Forelimb muscle (tissue), 1 donor: ENCODE results near the gene TMEM8B. TPM values are rescaled to one million over a fixed set of nuclear protein-coding genes. Genes with fewer than 3 reads are reported as not detected.

ENCODE experiments used
- DNase-seq: peaks from one replicate; pipeline ENCODE4 v3.0.0-alpha.2; 2013; ENCODE audit warnings: low read depth
- polyA plus RNA-seq: library from polyadenylated mRNA; unstranded; fragments of 120-200 nt; gene quantifications from one replicate; pipeline ENCODE4 v1.2.1, GENCODE V29; 2013; ENCODE audit not compliant: insufficient read length

Gene TMEM8B
- polyA plus RNA-seq, 1 donor, result 20.3 TPM

DNA sequence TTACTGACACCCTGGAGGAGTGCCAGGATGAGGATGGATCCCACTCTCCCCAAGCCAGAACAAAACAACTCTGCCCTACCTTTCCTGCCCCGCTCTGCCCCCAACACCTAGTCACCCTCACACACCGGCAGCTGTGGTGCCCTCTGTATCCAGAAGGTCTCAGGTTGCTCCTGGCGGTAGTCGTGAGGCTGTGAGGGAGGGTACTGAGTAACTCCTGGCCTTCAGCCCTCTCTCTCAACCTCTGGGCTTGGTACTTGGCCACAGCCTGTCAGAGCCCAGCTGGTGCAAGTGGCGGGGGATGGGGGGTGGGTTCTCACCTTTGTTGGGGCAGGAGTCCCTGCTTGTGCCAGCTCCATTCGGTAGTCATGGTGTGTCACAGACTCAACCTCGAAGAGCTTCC lies 18.9 kb upstream of the TMEM8B start:
- no peak for DNase-seq

DNA sequence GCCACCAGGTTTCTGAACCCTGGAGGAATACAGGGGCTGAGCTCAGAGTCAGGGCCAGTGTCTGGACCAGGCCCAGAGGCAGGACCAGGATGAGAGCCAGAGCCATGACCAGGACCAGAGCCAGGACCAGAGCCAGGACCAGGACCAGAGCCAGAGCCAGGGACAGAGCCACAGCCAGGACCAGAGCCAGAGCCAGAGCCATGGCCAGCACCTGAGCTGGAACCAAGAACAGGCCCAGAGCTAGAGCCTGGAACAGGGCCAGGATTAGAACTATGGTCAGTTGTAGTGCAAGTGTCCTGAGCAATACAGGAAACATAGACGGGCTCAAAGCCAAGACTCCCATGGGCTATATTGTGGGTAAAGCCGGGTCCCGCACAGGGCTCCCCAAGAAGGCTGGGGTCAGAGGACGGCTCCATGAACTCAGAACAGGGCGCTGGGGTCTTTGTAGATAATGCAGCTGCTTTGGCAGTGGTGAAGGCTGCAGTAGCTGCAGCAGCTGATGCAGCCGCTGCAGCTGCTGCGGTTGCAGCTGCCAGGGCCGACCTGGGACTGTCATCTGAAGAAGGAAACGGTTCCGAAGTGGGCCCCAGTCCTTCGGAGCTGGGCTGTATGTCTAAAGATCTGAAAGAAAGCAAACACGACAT lies 17.5 kb upstream of the TMEM8B start:
- DNase-seq, result no peak

DNA sequence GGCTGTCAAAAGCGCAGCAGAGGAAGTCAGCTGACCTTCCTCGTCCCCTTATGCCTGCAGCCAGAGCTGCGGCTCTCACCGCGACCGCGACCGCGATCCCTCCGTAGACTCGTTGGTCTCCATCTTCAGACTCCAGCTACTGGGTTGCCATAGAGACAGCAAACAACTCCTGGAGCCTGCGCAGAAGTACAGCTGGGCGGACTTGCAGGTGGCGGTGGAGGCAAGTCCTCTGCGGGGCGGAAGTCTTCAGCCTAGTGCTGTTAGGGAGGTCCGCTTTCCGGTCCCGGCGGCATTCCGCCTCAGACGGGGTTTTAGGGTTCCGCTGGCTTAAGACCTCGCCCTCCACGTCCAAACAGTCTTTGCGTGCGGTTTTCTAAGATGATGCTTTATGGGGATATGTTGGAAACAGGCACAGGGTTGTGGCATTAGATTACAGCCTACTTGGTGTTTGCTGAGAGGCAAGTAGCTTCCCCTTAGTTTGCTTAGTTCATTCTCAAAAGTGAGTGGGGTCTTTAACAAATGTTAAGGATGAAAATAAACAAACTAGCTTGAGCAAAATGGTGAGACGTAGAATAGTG lies 16.9 kb upstream of the TMEM8B start, which contains the start of gene SPAG8:
Gene SPAG8 (minus strand): TSS at position 238 of the 578 bp plus-strand sequence. CDS start 115 bp downstream, at position 123.
- peak; percentile 90 for DNase-seq

DNA sequence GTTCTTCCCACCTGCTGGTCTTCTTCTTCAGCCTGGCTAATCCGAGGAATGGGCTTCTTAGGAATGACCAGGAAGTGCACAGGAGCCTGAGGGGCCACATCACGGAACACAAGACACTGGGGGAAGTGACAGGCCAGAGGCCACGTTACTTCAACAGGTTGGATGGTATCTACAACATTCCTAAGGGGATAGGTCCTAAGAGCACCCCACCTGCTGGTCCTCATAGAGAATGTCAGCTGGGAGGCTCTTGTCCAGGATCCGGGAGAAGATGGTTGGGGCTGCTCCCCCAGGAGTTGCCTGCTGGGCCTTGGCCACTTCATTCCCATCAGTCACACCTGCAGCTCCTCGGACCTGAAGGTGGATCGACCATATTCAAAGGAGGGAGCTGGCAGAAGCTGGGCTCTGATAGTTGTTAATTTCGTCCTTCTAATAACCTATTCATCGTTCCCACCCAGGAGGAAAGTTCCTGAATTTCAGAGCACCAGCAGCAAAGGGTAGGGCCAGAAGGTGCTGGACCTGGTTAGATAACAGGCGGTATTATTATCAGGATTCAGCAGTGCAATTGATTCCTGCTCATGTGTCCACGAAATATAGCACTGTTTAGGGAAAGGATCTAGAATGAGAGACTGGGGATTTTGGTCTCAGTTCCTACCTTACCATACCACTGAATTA lies 15.5 kb upstream of the TMEM8B start:
- DNase-seq, result no peak

DNA sequence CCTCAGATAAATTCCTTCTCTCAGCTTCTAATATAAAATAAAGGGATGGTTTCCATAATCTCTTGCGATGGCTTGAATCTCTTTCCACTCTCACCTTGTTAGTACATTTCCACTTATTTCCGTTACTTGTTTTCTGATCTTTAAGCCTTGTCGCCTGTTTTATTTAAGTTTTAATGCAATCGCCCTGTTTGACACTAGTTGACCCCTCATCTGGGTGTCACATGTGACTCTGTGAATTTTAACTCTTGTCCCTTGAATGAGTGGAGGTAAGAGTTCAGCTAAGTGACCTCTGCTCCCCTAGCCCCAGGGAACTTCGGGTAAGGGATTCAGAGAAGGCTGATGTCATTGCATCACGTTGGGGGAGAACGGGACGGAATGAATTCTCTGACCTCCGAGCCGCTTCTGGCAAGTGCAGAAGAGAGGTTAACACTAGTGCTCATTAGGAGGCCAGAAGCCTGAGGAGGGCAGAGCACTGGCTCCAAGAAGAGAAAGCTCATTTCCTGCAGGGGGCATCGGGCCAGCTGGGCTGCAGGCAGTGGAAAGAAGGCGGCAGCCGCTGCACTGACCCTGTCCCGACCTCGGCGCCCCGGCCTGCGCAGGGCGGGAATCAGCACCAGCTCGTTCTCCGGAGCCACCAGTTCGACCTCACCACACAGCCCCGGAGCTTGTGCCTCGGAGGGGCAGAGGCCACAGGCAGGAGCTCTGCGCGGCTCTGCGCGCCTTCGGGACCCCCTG lies 14.8 kb upstream of the TMEM8B start:
- DNase-seq, result no peak

DNA sequence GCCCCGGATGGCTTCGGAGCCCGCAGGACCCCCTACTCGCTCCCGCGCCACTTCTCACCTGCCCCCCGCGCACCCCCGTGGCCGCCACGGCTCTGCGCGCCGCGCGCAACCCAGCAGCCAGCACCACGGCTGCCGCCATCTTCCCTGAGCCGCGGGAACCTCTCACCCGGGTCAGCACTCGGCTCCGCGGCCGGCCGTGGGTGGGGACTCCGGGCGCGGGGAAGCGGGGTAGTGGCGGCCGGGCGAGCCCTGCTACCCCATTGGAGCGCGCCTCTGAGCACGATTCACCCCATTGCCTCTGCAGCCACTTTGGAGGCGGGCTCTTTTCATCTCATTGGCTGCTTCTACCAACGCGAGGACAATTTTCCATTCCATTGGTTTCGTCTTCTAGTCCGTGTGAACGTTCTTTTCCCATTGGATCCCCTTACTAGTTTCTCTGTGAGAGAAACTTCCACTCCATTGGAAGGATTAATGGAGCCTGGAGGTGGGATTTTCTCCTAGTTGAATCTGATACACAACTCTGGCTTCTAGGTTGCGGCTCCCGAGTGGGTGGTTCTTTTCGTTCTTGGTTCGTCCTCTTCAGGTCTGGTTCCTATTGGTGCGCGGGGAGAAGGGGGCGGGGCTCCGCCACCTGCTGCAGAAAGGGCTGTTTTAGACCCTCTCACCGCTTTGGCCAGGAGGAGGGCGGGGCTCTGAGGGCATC lies 14.0 kb upstream of the TMEM8B start, which contains the start of gene HINT2:
Gene HINT2 (minus strand): TSS at position 202 of the 703 bp plus-strand sequence. CDS start 63 bp downstream, at position 139.
- peak; percentile 100 for DNase-seq

DNA sequence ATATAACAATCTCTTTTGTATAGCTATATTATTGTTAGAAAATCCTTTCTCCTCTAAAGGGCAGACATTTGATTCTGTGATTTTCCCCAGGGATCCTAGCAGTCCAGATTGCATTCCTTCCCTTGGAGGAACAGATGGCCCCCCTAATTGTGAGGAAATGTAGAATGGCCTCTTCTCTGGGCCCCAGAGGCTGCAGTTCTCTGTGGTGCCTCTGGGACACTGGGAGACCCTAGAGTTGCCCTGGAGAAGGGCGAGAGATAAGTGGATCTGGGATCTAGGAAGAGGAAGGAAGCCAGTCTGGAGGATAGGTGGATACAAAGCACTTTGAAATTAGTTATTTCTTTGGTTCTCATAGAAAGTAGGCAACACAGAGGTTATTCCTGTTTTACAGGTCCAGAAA lies 12.3 kb upstream of the TMEM8B start:
- no peak for DNase-seq

DNA sequence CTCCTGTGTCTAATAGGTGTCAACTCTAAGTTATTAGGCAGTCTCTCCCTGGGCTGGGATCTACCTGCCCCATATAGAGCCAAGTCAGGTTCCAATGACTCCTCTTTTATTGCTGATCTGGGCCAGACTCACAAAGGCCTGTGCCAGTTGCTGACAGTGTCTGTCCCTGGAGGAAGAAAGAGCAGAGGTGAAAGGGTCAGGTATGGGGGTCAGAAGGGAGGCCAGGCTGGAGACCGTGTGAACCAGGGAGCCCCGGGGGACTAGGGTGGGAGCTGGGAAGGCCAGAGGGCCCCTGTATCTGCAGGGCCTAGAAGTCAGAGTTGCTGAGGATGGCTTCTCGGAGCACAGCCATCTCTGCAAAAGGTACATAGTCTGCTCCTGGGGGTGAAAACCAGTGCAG lies 10.7 kb upstream of the TMEM8B start:
- DNase-seq, result no peak

DNA sequence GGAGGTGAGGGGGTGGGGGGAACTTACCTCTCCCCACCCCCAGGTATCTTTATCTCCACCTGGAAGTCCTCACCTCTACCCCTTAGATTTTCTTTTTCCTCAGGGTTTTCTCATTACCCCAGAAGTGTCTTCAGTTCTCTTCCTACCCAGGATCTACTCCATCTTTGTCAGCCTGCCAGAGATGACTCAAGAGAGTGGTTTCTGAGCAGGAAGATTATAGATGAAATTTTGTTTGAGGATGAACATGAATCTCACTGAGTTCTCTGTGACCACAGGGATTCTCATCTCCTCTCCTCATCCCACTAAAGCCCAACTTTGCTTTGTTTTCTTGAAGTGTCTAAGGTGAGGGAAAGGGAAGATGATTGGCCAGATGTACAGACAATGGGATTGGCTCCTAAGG lies 9.0 kb upstream of the TMEM8B start:
- no peak for DNase-seq

DNA sequence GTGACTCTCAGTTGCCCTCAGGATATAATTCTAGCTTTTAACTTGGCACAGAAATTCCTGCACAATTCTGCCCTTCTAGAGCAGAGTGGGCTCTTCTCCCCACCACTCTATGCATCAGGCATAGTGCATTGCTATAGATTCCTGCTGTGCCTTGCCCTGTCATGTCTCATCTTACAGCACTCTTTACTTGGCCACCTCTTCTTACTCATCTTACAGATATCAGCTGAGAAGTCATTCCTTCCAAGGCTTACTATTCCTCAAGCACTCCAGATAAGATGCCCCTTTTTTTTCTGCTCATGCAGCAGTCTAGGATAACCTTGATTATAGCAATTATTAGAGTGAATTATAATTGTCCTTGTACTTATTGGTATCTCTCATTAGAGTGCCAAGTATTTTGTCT lies 6.1 kb upstream of the TMEM8B start:
- no peak for DNase-seq

DNA sequence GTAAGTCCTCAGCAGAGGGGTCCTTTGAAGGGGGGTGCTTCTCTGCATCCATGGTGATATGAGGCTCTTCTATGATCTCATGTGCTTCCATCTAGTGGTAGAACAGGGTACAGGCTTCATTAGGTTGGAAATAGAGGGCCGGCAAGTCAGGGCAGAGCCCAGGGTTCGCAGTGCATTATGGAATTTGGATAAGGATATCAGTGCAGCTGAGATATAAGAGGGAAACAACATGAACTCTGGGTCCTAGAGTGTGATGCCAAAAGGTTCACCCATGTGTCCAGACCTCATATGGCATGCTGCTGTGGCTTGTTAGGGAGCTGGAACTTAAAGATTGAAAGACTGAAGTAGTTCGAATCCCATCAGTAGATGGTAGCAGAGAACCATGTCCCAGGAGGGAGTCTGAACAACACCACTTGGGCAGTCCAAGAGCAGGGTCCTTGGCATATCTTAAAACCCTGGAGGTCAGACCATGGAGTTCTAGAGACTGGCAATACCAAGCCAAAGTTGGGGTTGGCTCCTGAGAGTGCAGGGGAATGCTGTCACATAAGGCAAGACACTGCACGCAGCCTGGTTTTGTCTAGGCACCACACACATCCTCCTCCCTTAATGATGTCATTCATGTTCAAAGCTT lies 2.8 kb upstream of the TMEM8B start:
- DNase-seq, result no peak

DNA sequence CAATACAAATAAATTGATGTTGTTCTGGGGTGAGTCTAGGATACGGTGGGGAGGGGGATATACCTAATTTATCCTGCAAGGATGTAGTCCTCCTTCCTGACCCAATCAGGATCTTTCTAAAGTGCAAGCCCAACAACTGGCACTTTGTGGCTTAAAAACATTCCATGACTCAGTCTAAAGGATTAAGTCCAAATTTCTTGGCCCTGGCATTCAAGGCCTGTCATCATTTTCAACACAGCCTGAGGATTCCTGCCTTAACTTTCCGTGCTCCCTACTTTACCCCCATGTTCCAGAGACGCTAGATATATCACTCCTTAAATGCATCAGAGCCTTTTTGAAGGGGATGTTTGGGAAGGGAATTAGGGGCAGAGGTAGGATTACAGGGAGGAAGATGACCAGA lies 1.5 kb upstream of the TMEM8B start:
- DNase-seq, result no peak

DNA sequence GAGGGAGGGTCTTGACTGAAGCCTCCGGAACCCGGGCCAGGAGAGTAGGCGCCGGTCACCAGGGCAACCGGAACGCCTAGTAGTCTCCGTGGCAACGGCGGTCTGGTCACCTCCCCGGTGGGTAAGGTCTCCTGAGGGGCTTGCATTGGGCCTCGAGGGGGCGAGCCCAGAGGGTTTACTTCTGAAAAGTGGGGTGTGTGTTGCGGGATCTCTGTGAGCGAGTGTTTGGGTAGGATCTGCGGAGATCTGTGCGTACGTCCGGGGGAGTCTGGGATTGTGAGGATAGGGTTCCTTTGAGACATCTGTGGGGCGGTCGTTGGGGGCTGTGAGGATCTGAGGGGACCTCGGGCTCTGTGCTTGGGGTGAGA lies 328 bp upstream of the TMEM8B start, which contains the start of gene FAM221B:
Gene FAM221B (minus strand): TSS at position 17 of the 368 bp plus-strand sequence. CDS start 2,571 bp downstream, outside the sequence.
- no peak for DNase-seq

DNA sequence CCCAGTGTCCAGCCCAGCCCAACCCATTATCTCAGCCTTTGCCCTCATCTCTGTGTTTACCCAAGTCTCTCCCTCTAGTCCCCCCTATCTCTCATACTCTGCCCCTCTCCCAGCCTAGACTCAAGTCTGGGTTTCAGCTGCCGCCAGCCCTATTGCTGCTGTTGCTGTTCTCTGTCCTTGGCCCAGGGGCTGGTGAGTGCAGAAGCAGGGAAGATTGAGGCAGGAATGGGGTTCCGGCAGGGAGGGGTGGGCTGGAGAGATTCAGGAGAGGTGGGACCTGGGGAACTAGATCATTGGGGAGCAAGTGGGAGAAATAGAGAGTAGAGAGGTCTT lies 702 bp downstream of the TMEM8B start:
- no peak for DNase-seq

DNA sequence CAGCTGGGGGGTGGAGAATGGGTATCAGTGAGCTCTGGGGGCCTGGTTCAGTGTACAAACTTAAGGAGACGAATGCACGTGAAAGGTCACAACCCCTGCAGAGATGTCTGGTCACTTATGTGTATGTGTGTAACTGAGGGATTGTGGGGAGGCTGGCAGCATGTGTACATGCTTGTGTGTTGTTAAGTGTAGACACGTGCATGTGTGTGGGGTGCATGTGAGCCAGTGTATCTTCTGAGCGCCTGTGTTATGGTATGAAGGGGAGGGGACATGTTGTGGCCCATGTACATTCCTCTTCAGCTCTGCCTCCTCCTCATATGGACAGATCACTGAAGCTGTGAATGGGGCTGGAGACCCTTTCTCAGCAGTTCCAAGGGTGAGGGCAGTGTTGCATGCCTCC lies 2.0 kb downstream of the TMEM8B start:
- no peak for DNase-seq

DNA sequence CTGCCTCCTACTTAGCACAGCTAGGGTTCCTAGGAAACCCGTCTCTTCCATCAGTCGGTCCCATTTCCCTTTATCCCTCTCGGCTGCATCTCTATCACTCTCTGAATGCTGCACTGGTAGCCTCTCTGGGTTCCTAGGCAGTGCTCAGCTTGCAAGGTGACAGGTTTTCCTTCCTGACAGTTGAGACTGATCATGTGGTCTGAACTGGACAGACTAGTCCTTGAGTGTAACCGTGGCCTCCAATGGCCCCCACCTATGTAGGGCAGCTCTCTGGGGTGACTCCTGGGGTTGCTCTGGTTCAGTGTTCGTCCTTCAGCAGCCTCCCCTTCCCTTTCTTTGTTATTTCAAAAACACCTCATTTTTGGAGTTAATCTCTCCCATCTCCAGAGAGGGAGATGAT lies 3.8 kb downstream of the TMEM8B start:
- no peak for DNase-seq

DNA sequence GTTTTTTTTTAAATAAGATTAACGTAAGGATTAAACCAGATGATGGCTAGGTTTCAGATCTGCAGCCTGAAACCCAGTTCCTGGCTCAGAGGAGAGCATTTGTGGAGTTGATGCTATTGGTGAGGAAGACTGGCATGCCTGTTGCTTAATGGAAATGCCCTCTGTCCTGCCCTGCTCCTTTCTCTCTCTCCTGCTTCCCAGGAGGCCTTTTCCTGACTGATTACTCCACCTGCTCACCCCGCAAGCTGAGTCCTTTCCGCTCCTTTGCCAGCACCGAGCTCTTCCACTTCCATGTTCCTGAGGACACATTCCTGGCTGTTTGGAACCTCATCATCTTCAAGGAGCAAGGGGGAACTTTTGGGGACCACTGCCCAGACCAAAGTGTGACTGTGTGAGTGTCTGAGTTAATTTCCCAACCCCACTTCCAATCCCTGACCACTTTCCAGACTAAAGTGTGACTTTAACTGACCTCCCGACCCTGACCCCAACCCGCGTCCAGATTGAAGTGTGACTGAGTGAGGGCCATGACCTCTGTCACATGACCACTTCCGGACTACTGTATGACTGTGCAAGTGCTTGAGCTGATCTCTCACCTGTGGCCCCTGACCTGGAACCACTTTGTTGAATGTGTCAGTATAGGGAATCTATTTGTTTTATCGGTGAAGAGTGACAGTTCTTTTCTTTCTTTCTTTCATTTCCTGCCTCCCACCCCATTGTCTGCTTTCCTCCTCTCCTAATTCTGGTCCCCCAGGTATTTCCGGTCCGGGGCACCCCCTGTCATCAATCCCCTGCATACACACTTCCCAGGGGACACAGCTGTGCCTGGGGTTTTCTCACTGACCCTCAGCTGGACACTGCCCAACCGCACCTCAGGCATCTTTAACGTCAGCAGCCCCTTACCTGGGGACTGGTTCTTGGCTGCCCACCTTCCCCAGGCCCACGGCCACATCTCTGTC lies 5.5 kb downstream of the TMEM8B start:
- DNase-seq, result no peak

DNA sequence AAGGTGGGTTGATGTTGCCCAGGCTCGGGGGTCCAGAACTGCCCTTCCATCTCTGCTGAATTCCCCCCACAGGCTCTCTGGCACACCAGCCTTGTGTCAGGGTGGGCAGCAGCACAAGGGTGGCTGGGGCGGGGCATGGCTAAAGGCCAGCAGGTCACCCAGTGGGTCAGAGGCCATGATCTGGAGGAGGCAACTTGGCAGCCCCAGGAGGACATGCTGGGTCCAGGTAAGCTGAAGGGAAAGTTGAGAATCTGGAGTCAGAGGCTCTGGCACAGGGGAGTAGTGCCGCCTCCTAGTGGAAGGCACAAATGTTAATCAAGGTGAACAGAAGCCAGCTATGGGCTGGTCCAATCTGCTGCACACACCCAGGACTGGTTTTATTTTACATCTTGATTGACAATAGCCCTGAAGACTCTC lies 6.2 kb downstream of the TMEM8B start:
- no peak for DNase-seq

DNA sequence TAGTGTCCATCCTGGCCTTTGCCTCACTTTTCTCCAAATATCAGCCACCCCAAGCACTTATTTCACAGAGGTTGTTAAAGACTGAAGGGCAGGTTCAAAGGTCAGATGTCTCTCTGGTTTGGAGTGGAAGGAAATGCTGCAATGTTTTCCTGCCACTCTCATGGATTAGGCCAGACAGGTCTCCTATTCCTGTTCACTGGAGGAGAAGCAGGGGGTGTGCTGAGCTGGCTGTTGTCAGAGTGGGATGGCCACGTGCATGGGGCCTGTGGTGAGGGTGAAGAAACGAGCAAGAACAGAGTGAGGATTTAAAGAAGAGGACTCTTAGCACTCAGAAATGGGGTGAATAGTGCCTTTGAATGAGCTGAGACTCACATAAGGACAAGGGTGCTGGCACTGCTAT lies 6.7 kb downstream of the TMEM8B start:
- DNase-seq, result no peak

DNA sequence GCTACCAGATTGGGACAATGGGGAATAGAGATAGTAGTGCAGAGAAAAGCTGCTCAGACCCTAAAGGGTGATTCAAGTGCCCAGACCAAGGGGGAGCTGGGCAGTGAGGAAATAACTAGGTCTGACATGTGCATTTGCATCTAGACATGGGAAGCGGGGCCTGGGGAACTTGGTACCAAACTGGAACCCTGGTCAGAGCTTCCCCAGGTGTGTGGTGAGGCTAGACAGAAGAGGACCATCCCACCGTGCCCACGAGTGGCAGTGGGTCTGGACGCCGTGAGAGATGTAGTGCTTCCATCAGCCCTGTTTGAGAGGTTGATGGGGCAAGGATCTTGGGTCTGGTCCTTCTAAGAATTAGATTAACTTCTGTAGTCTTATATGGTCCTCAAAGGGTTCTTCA lies 7.6 kb downstream of the TMEM8B start:
- no peak for DNase-seq
